K562 (cell line): ENCODE measurements around the gene APOL3. TPM values are rescaled to one million over a fixed set of nuclear protein-coding genes. Genes with fewer than 3 reads are reported as not detected.

ENCODE experiments used
- BCL6 ChIP-seq: fragments of 250-450 bp; sonication (Bioruptor Pico); IDR thresholded peaks from 2 replicates; pipeline ENCODE4 v1.4.0; 2020
- CXXC5 ChIP-seq: fragments of 250-450 bp; sonication (Bioruptor Pico); IDR thresholded peaks from 2 replicates; pipeline ENCODE4 v1.8.0; 2022; ENCODE audit warnings: inconsistent platforms, mild to moderate bottlenecking, moderate library complexity
- DPF2 ChIP-seq: fragments of 450-650 bp; IDR thresholded peaks from 2 replicates; pipeline ENCODE4 v1.6.1; 2016
- HDAC6 ChIP-seq: IDR thresholded peaks from 2 replicates; pipeline ENCODE4 v1.6.1; 2012; ENCODE audit warnings: low read depth, mild to moderate bottlenecking, control low read depth, inconsistent platforms, low read length, moderate library complexity
- MYNN ChIP-seq, 2 experiments: sonication (generic); formaldehyde crosslinking in 1 of 2; IDR thresholded peaks; 2 replicates each; pipeline versions ENCODE4 v1.5.0 to v1.6.1; 2016 to 2020; ENCODE audit warnings: antibody characterized with exemption in 1 of 2, missing genetic modification reagents in 1 of 2
- NEUROD1 ChIP-seq: fragments of 150-350 bp; IDR thresholded peaks from 2 replicates; pipeline ENCODE4 v1.6.1; 2014; ENCODE audit warnings: borderline replicate concordance, low read length, low read depth; ENCODE audit not compliant: partially characterized antibody
- OTX1 ChIP-seq: fragments of 450-650 bp; formaldehyde crosslinking; IDR thresholded peaks from 2 replicates; pipeline ENCODE4 v1.4.0; 2022; ENCODE audit warnings: mild to moderate bottlenecking
- PHF20 ChIP-seq: fragments of 450-650 bp; IDR thresholded peaks from 2 replicates; pipeline ENCODE4 v1.6.1; 2018; ENCODE audit not compliant: partially characterized antibody
- TBP ChIP-seq: optimal IDR thresholded peaks from 2 replicates; pipeline ENCODE3; 2011; ENCODE audit warnings: low read depth, low read length, improper control_type of control experiment
- polyA plus RNA-seq, 8 experiments: library from polyadenylated mRNA; depleted of rRNA in 4 of 8; stranded (reverse) in 5 of 8; unstranded in 3 of 8; fragments of >200 nt; fragmentation: Nextera tagmentation in 2 of 8; fragmentation: Illumina TruSeq in 1 of 8; extraction: Ambion mirVana in 2 of 8; extraction: Trizol in 1 of 8; gene quantifications; 2 replicates each; pipeline versions ENCODE4 v1.2.1 to v1.2.3, GENCODE V29; 2011 to 2014; ENCODE audit warnings: inconsistent platforms in 1 of 8, missing spikeins in 1 of 8
- total RNA-seq, 7 experiments: library from RNA; depleted of rRNA in 6 of 7; stranded (reverse); fragments of >200 nt in 6 of 7; fragmentation: Illumina TruSeq in 2 of 7; extraction: Trizol in 2 of 7; gene quantifications; 2 replicates each; pipeline versions ENCODE4 v1.2.1 to v1.2.3, GENCODE V29; 2011 to 2021; ENCODE audit warnings: low replicate concordance in 1 of 7
- TF ChIP-seq, protein P1 (sequence below): fragments of 450-650 bp; IDR thresholded peaks from 2 replicates; pipeline ENCODE4 v1.6.1; 2016; ENCODE audit warnings: mild to moderate bottlenecking, moderate library complexity
- TF ChIP-seq, protein P2 (sequence below): fragments of 450-650 bp; IDR thresholded peaks from one replicate; pipeline ENCODE4 v1.6.1; 2018; ENCODE audit warnings: mild to moderate bottlenecking, moderate library complexity; ENCODE audit not compliant: partially characterized antibody
- TF ChIP-seq, protein P3 (sequence below): sonication (generic); formaldehyde crosslinking; IDR thresholded peaks from 2 replicates; pipeline ENCODE4 v1.5.0; 2020; ENCODE audit warnings: missing genetic modification reagents
- TF ChIP-seq, protein P4 (sequence below), 2 experiments: fragments of 450-650 bp in 1 of 2; sonication (generic) in 1 of 2; formaldehyde crosslinking in 1 of 2; IDR thresholded peaks in 1 of 2; conservative IDR thresholded peaks in 1 of 2; 2 replicates each; pipeline versions ENCODE4 v1.6.1 to v1.8.1; 2016 to 2023; ENCODE audit warnings: mild to moderate bottlenecking in 2 of 2, moderate library complexity in 2 of 2, inconsistent platforms in 1 of 2, missing genetic modification reagents in 1 of 2

APOL3 gene
- total and polyA plus RNA-seq, 9 of the 15 experiments (the other 6 are each of a cell fraction or from before 2014, with no cell fraction given) = 0.25 to 1.1 (median 0.56) TPM; not detected in 1

DNA sequence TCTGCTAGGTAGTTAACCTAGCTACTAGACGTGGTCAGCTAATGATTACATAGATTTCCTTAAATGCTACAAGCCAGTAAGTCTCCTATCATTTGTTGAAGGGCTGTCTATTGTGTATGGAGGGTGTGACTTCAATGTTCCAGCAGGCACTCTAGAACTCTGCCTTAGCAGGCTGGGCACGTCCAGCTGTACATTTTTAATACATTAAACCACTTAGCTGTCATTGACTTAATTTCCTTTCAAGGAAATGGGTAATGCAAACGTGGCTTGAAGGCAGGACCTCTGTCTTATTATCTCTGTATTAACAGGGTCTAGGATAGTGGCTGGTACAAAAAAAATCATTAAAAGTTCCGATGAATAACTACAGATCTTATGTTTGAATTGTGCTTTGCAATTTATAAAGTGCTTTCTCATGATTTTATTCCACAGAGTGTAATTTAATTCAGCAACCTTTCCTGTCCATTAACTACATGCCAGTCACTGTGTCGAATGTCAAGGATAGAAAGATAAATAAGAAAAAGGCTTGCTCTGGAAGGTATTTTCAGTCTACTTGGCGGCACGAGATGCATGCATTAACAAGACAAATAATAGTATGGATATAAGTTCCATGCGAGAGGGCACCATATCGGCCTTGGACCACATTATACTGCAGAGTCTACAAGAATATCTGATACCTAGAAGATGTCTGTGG is 60.3 kb downstream of the APOL3 start (continued):
- TF ChIP-seq, protein P1, sequence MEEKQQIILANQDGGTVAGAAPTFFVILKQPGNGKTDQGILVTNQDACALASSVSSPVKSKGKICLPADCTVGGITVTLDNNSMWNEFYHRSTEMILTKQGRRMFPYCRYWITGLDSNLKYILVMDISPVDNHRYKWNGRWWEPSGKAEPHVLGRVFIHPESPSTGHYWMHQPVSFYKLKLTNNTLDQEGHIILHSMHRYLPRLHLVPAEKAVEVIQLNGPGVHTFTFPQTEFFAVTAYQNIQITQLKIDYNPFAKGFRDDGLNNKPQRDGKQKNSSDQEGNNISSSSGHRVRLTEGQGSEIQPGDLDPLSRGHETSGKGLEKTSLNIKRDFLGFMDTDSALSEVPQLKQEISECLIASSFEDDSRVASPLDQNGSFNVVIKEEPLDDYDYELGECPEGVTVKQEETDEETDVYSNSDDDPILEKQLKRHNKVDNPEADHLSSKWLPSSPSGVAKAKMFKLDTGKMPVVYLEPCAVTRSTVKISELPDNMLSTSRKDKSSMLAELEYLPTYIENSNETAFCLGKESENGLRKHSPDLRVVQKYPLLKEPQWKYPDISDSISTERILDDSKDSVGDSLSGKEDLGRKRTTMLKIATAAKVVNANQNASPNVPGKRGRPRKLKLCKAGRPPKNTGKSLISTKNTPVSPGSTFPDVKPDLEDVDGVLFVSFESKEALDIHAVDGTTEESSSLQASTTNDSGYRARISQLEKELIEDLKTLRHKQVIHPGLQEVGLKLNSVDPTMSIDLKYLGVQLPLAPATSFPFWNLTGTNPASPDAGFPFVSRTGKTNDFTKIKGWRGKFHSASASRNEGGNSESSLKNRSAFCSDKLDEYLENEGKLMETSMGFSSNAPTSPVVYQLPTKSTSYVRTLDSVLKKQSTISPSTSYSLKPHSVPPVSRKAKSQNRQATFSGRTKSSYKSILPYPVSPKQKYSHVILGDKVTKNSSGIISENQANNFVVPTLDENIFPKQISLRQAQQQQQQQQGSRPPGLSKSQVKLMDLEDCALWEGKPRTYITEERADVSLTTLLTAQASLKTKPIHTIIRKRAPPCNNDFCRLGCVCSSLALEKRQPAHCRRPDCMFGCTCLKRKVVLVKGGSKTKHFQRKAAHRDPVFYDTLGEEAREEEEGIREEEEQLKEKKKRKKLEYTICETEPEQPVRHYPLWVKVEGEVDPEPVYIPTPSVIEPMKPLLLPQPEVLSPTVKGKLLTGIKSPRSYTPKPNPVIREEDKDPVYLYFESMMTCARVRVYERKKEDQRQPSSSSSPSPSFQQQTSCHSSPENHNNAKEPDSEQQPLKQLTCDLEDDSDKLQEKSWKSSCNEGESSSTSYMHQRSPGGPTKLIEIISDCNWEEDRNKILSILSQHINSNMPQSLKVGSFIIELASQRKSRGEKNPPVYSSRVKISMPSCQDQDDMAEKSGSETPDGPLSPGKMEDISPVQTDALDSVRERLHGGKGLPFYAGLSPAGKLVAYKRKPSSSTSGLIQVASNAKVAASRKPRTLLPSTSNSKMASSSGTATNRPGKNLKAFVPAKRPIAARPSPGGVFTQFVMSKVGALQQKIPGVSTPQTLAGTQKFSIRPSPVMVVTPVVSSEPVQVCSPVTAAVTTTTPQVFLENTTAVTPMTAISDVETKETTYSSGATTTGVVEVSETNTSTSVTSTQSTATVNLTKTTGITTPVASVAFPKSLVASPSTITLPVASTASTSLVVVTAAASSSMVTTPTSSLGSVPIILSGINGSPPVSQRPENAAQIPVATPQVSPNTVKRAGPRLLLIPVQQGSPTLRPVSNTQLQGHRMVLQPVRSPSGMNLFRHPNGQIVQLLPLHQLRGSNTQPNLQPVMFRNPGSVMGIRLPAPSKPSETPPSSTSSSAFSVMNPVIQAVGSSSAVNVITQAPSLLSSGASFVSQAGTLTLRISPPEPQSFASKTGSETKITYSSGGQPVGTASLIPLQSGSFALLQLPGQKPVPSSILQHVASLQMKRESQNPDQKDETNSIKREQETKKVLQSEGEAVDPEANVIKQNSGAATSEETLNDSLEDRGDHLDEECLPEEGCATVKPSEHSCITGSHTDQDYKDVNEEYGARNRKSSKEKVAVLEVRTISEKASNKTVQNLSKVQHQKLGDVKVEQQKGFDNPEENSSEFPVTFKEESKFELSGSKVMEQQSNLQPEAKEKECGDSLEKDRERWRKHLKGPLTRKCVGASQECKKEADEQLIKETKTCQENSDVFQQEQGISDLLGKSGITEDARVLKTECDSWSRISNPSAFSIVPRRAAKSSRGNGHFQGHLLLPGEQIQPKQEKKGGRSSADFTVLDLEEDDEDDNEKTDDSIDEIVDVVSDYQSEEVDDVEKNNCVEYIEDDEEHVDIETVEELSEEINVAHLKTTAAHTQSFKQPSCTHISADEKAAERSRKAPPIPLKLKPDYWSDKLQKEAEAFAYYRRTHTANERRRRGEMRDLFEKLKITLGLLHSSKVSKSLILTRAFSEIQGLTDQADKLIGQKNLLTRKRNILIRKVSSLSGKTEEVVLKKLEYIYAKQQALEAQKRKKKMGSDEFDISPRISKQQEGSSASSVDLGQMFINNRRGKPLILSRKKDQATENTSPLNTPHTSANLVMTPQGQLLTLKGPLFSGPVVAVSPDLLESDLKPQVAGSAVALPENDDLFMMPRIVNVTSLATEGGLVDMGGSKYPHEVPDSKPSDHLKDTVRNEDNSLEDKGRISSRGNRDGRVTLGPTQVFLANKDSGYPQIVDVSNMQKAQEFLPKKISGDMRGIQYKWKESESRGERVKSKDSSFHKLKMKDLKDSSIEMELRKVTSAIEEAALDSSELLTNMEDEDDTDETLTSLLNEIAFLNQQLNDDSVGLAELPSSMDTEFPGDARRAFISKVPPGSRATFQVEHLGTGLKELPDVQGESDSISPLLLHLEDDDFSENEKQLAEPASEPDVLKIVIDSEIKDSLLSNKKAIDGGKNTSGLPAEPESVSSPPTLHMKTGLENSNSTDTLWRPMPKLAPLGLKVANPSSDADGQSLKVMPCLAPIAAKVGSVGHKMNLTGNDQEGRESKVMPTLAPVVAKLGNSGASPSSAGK = no peak
- TF ChIP-seq BCL6 (CRISPR knock-in tag) = no peak
- no peak for TF ChIP-seq TBP
- TF ChIP-seq OTX1 (CRISPR knock-in tag) = no peak
- no peak for TF ChIP-seq PHF20
- TF ChIP-seq, protein P2, sequence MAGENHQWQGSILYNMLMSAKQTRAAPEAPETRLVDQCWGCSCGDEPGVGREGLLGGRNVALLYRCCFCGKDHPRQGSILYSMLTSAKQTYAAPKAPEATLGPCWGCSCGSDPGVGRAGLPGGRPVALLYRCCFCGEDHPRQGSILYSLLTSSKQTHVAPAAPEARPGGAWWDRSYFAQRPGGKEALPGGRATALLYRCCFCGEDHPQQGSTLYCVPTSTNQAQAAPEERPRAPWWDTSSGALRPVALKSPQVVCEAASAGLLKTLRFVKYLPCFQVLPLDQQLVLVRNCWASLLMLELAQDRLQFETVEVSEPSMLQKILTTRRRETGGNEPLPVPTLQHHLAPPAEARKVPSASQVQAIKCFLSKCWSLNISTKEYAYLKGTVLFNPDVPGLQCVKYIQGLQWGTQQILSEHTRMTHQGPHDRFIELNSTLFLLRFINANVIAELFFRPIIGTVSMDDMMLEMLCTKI = no peak
- TF ChIP-seq, protein P3, sequence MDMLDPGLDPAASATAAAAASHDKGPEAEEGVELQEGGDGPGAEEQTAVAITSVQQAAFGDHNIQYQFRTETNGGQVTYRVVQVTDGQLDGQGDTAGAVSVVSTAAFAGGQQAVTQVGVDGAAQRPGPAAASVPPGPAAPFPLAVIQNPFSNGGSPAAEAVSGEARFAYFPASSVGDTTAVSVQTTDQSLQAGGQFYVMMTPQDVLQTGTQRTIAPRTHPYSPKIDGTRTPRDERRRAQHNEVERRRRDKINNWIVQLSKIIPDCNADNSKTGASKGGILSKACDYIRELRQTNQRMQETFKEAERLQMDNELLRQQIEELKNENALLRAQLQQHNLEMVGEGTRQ (CRISPR knock-in tag) = no peak
- TF ChIP-seq MYNN (IDR thresholded peaks at IDR 0.05) = no peak
- no peak for TF ChIP-seq MYNN (CRISPR knock-in tag; IDR thresholded peaks at IDR 0.05)
- no peak for TF ChIP-seq DPF2
- TF ChIP-seq HDAC6 = no peak
- no peak for TF ChIP-seq CXXC5 (CRISPR knock-in tag)
- no peak for TF ChIP-seq NEUROD1
- TF ChIP-seq, protein P4, sequence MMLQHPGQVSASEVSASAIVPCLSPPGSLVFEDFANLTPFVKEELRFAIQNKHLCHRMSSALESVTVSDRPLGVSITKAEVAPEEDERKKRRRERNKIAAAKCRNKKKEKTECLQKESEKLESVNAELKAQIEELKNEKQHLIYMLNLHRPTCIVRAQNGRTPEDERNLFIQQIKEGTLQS (IDR thresholded peaks at IDR 0.05) = no peak
- TF ChIP-seq, protein P4 (CRISPR knock-in tag; conservative IDR thresholded peaks at IDR 0.05) = no peak
